H7 (cell line): Measurements from ENCODE around the gene CLEC16A. TPM values are rescaled to one million over a fixed set of nuclear protein-coding genes. Genes with fewer than 3 reads are reported as not detected.

ENCODE experiments used
- DNase-seq: peaks from one replicate; pipeline ENCODE4 v3.0.0; 2012
- H3K27me3 ChIP-seq: 2 replicates; pipeline ENCODE4 v1.6.0; 2011; ENCODE audit warnings: mild to moderate bottlenecking, low read length; ENCODE audit not compliant: control insufficient read depth, insufficient read depth
- H3K36me3 ChIP-seq: replicated peaks from 2 replicates; pipeline ENCODE4 v1.5.1; 2011; ENCODE audit warnings: low read length; ENCODE audit not compliant: control insufficient read depth, insufficient read depth
- H3K4me3 ChIP-seq: 2 replicates; pipeline ENCODE4 v1.5.1; 2011; ENCODE audit warnings: low read depth, mild to moderate bottlenecking, control low read depth, low read length, moderate library complexity; ENCODE audit not compliant: insufficient read depth
- total RNA-seq: library from RNA; depleted of rRNA; stranded (reverse); fragments of >200 nt; shearing (Covaris generic); gene quantifications from 2 replicates; pipeline ENCODE4 v1.2.3, GENCODE V29; 2014

CLEC16A gene
- total RNA-seq, 1 experiment from 2014 or later: 12.0 TPM

DNA sequence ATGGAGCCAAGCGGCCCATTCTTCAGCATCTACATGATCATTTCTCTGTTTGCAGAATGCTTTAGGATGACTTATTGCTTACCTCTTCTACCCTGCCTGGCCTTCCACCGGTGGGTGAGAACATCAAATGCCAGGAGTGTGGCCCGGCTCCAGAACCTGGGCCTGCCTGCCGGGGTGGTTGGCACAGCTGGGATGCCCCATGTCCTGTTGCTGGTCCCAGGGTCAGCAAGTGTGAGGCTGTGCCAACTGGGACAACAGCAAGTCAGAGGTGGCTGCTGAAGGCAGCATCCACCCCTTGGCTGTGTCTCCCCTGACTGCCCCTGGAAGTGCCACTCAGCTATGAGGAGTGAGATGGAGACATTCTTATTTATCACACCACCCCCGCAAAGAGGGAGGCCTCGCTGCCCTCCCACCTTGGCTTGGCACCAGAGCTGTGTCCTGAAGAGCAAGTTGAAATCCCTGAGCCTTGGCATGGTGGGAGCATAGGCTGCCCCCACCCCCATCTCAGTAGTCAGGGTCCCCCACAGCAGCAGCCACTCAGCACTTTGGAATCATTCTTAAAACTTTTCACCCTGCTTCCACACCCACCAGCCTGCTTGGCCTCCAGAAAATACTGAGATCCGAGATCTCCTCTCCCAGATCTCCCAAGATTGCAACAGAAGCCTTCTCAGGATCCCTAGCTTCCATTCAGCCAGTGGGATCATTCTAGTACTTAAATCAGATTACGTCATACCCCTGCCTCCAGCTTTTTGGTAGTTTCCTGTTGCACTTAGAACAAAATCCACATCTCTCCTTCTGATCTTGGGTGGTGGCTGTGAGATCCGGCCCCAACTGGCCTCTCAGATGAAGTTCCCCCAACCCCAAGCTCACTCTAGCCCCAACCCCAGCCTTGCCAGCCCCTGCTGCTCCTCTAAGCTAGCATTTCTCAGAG is 184.1 kb downstream of the CLEC16A start:
- no peak overlapping the region for H3K4me3 ChIP-seq
- H3K36me3 ChIP-seq: no peaks in the 10 kb centered on the region
- no peak for DNase-seq
- H3K27me3 ChIP-seq: no peaks in the 10 kb centered on the region

DNA sequence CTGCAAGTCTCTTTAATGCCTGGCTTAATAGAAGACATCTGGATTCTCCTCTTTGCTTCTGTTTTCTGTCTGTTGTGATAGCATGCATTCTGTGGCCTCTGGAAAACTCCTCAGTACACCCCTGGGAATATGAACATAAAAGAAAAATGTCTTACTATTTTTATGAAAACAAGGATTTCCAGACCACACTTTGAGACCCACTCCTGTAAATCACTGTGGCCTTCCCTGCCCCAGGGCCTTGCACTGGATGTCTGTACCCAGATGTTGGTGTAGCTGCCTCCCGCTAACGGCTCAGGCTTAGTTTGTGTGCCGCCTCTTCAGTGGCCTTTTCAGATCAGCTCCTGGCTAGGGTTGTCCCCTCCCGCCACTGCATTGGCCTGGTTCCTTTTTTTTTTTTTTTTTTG is 185.0 kb downstream of the CLEC16A start:
- Histone ChIP-seq H3K36me3 (no peaks in the 10 kb centered on the region), H3K27me3 (no peaks in the 10 kb centered on the region), H3K4me3 (no peak overlapping the region)
- no peak for DNase-seq

DNA sequence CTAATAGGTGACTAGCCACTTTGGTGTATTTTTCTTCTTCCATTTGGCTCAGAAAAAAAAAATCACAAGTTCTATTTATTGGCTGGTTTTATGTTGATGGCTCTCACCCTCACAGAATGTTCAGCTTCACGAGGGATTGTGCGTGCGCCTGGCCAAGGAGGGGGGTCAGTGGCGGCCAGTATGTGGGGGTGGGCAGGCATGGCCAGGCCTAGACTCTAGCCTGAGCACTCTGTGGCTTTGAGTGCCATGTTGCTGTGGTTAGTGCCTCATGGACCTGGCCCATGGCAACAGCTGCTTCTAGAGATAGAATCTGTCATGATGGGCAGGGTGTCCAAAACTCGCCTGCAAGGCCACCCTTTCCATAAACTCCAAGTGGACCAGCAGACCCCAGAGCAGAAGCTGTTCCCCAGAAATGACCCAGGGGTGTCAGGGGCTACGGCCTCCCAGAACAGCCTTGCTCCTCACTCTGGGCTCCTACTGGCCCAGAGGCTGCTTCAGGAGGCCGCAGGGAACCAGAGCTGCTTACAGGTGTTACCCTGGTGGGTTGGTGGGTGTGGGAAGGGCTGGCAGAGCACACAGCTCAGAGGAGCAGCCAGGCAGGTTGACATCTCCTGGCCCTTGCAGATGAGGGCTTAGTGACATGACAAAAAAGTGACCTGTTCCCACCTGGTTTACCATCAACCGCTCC is 186.8 kb downstream of the CLEC16A start:
- DNase-seq: no peak

DNA sequence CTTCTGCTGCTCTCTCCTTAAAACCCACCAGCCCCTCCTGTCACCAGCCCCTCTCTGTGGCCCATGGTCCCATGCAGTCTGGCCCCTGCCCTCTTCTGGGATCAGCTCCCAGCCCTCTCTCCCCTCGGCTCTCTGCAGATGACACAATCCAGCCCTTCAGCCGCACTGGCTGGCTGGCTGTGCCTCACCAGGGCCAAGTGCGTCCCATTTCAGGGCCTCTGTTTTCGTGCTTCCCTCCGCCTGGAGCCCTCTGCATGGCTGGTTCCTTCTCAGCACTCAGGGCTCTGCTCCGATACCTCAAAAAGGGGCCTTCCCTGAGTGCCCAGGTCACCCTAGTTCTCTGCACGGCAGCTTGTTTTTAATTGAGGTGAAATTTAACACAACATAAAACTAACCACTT is 187.3 kb downstream of the CLEC16A start:
- Histone ChIP-seq H3K27me3 (no peaks in the 10 kb centered on the region), H3K36me3 (no peaks in the 10 kb centered on the region), H3K4me3 (no peak overlapping the region)
- no peak for DNase-seq

More for the DNA sequence above, 186.8 kb downstream of the CLEC16A start:
- Histone ChIP-seq H3K36me3 (no peaks in the 10 kb centered on the region), H3K4me3 (no peak overlapping the region), H3K27me3 (no peaks in the 10 kb centered on the region)

DNA sequence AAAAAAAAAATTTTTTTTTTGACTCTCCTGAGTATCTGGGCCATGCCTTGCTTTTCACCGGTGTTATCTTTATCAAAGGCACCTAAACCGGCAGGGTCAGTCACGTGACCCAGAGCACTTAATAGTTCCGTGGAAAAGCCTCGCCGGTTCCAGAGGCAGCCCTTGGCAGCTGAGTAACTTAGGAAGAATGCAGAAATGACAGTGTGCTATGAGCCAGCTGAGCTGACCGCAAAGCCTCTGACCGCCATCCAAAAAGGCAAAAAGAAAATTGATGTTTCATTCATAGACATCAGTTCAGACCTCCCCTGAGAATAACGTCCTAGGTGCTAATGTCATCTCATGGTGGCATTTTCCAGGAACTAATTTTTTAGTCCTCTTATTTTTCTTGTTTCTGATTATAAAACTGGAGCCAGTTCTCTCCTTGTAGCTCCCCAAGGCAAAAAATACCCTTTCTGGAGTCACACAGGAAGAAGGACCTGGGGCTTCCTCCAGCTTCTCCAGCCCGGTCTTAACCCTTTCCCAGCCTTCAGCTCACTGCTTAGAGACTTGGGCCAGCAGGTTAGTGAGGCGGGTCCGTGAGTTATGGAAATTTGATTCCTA is 189.1 kb downstream of the CLEC16A start:
- no peaks in the 10 kb centered on the region for H3K36me3 ChIP-seq
- no peaks in the 10 kb centered on the region for H3K27me3 ChIP-seq
- DNase-seq: no peak
- H3K4me3 ChIP-seq: no peak overlapping the region

DNA sequence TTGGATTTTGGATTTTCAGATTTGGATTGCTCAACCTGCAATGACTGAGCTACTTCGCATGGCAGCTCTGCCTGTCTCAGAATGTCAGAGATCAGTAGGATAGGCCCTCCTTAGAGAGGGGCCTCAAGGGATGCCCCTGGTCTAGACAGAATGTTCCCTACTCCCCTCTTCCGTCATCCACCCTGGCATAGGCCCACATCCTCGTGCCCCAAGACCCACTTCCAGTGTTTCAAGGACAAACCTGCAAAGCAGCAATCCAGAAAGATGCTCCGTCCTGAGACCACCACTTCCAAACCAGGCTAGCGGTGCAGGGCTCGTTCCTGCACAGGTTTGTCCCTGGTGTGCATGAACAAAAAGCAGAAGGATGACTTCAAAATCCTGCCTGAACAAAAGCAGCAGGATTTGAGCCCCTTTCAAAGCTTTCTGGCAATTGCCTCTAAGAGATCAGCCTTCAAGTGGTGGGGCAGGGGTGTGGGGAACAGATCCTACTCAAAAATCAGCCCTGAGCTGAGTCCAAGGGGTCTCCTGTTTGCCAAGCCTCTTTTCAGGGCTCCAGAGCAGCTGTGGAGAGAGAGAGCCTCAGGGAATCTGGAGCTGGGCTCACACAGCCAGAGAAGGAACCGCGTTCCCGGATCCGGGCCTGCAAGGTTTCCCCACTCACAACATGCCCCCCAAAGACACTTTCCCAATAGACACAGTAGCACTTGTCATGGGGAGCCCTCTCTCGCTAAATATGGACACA is 190.5 kb downstream of the CLEC16A start:
- H3K27me3 ChIP-seq: no peaks in the 10 kb centered on the region
- DNase-seq: no peak
- H3K4me3 ChIP-seq: no peak overlapping the region
- H3K36me3 ChIP-seq: no peaks in the 10 kb centered on the region

DNA sequence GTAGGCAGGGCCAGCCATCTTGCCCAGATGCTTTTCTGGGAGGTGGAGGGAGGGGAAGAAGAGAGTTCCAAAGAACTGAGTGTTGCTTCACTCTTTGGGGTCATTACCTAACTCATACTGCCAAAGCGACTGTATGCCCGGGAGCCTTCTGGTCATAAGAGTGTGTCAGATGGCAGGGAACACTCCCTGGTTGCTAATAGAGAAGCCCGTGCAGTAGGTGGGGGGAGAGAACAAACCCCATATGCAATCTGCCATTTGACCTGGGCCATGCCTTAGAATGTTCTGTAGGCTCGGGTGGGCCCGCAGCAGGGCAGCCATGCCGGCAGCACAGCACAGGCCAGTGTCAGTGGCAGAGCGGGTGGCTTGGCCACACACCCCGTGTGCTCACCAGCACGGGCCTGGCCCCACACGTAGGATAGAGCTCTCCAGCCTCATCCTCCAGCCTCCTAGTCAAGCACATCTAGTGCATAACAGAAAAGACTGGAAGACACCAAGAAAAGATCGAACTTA is 191.2 kb downstream of the CLEC16A start:
- no peaks in the 10 kb centered on the region for H3K36me3 ChIP-seq
- H3K4me3 ChIP-seq: no peak overlapping the region

DNA sequence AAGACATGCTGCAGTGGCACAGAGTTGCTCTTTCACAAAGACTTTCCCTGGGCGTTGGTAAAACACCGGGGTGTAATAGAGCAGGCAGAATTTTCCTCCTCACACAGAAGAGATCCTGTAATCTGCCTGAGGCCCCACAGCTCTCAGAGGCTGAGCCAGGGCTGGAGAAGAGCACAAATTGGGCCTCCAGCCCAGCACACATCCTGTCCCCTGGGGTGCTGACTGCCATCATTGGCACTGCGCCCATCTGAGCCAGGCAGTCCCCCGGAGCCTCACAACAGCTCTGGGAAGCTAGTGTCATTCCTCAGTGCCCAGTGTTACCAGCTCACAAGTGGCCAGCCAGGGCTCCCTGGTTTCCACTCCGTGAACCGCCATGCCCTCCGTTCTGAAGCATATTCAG is 192.2 kb downstream of the CLEC16A start:
- Histone ChIP-seq H3K36me3 (no peaks in the 10 kb centered on the region), H3K27me3 (no peaks in the 10 kb centered on the region), H3K4me3 (no peak overlapping the region)
- no peak for DNase-seq

More for the DNA sequence above, 191.2 kb downstream of the CLEC16A start:
- no peak for DNase-seq
- no peaks in the 10 kb centered on the region for H3K27me3 ChIP-seq

DNA sequence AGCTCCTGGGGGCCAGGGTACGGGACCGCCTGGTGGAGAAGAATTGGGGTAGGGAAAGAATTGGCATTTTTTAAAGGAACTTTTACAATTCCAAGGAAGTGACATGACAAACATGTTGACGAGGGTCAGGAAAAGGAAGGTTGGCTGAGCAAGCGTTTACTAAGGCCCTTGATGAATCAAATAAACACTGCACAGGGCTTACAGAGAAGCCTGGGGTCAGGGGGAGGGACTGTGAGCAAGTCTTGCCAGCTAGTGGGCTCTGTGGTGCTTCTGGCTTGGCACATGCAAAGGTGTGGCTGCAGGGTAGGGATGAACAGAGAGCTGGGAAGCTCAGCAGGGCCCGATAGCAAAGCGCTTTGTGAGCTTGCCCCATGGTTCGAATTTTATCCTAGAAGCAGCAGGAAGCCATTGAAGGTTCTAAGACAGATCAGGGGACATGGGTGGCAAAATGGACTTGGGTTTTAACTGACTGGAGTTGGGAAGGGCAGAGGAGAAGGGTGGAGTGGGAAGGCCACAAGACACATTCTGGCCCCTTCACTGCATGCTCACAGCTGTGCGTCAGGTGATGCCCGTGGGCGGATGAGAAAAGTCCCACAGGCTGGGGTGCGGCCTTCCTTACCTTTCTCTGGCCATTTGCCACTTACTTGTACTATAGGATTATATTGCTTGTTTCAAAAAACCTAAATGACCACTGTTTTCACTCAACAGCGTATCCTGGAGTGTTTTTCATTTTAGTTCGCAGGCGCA is 193.8 kb downstream of the CLEC16A start:
- no peak overlapping the region for H3K4me3 ChIP-seq
- DNase-seq: no peak
- H3K27me3 ChIP-seq: no peaks in the 10 kb centered on the region
- H3K36me3 ChIP-seq: no peaks in the 10 kb centered on the region

DNA sequence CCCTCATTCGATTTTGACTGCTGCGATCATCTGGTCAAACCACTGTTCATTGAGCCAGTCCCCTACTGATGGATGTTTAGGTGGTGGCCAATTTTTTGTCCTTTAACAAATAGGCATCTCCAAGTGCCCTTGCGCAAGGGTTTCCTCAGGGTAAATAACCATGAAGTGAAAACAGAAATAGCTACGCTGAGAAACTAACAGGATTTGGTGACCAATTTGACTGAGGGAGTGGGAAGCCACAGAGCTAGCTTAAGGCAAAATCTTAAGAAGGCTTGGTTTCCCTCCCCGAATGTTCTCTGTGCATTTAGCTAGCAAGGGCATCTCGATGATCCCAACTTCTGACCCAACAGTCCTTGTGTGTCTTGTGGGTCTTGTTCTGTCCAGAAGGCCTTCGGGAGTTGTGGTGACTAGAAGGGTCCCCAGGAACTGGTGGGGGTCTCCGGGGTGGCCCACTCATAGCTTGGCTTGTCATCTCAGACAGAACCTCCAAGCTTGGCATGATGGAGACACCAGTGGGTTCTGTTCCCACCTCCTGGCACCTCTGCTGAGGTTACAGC is 194.5 kb downstream of the CLEC16A start:
- Histone ChIP-seq H3K4me3 (no peak overlapping the region), H3K27me3 (no peaks in the 10 kb centered on the region), H3K36me3 (no peaks in the 10 kb centered on the region)
- DNase-seq: no peak

DNA sequence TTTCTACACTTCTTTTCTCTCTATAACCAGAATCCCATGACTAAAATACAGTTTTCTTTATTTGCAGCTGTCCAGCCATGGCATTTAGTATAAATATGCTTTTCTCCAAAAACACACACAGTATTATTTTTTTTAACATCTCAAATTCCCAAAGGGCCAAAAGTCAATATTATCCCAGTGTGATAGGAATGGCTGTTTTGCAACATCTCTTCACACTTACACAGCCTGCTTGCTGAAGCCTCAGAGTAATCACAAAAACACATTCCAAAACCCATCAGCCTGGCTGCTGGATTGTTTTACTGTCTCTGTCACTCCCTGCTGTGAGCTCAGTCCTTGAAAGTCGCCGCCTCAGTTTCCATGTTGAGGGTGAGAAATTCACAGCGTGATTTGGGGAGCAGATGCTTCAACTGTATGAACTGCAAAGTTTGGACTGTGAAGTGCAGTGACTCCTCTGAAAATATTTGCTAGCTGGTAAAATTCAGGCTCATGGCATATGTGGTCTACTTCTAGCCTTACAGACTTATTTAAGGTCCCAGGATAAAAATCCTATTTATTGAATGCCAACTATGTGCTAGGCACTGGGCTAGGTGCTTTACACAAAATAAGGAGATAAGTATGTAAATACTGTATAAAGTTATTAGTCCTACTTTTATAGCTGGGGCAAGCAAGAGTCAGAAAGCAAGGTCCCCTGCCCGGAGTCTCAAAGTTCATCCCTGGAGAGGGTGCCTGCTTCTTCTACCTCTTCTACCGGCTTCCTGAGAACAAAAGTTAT is 195.1 kb downstream of the CLEC16A start:
- H3K4me3 ChIP-seq: no peak overlapping the region

DNA sequence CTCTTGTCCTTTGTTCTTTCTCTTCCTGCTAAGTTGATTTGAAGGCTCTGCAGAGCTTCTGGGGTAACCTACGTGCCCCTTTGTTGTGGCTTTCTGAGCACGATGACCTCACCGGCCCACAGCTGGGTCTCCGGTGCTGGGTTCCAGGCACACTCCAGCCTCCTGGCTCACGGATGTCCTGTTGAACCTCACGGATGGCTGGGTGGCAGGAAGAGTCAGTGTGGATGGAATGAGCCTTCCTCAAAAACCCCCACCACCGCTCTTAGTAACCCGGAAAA is 195.7 kb downstream of the CLEC16A start:
- H3K4me3 ChIP-seq: no peak overlapping the region
- no peaks in the 10 kb centered on the region for H3K36me3 ChIP-seq
- no peak for DNase-seq
- H3K27me3 ChIP-seq: no peaks in the 10 kb centered on the region

More for the DNA sequence above, 195.1 kb downstream of the CLEC16A start:
- DNase-seq: no peak
- no peaks in the 10 kb centered on the region for H3K27me3 ChIP-seq
- H3K36me3 ChIP-seq: no peaks in the 10 kb centered on the region

DNA sequence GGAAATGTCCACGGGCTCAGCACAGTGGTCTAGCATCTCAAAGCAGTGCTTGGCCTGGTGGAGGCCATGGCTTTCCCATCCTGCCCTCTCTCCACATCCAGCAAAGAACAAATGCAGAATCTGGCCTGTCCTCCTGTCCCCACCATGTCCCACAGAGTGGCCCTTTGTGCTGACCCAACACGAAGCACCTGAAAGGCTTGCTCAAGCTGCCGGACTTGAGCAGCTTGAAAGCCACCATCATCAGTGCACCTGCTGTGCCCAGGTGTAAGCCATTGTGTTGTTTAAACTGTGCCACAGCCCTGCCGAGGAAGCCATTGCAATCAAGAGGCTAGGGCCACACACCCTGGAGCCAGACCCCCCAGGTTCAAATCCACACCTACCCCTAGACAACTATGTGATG is 196.1 kb downstream of the CLEC16A start:
- H3K4me3 ChIP-seq: no peak overlapping the region
- no peaks in the 10 kb centered on the region for H3K27me3 ChIP-seq
- no peak for DNase-seq
- H3K36me3 ChIP-seq: no peaks in the 10 kb centered on the region
